ENCODE data around the gene PTGFRN.

Gene PTGFRN

DNA sequence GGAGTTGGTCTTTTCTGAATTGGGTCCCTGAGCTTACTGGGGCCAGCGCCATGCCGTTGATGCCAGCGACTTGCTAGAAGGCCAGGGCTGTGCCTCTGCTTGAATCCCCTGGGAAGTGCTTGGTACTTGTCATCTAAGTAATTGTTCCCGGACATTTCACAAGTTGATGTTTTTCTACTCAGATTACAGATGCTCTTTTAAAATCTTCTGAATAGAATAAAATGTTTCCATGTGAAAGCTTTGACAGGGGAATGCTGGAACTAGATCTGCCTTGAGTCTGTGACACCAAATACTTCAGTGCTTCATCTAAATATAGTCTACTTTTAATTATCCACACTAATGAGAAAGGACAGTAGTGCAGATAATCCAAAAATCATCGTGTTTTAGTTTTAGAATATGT is 38.3 kb downstream of the PTGFRN start:
- DNase-seq, result no peak
- Histone ChIP-seq H3K36me3 (peaks cover 2% of the 10 kb centered on the region; the same call in 1 of the 2 replicates), H3K4me1 (no peaks in the 10 kb centered on the region; the same call in none of the 2 replicates), H3K27me3 (no peaks in the 10 kb centered on the region), H3K4me3 (ENCODE audit: low read depth, low read length) (no peak overlapping the region), H3K9me3 (no peaks in the 10 kb centered on the region)
- TF ChIP-seq, protein P1, sequence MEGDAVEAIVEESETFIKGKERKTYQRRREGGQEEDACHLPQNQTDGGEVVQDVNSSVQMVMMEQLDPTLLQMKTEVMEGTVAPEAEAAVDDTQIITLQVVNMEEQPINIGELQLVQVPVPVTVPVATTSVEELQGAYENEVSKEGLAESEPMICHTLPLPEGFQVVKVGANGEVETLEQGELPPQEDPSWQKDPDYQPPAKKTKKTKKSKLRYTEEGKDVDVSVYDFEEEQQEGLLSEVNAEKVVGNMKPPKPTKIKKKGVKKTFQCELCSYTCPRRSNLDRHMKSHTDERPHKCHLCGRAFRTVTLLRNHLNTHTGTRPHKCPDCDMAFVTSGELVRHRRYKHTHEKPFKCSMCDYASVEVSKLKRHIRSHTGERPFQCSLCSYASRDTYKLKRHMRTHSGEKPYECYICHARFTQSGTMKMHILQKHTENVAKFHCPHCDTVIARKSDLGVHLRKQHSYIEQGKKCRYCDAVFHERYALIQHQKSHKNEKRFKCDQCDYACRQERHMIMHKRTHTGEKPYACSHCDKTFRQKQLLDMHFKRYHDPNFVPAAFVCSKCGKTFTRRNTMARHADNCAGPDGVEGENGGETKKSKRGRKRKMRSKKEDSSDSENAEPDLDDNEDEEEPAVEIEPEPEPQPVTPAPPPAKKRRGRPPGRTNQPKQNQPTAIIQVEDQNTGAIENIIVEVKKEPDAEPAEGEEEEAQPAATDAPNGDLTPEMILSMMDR (IDR thresholded peaks at IDR 0.05; ENCODE audit: low read depth, low read length), result no peak

DNA sequence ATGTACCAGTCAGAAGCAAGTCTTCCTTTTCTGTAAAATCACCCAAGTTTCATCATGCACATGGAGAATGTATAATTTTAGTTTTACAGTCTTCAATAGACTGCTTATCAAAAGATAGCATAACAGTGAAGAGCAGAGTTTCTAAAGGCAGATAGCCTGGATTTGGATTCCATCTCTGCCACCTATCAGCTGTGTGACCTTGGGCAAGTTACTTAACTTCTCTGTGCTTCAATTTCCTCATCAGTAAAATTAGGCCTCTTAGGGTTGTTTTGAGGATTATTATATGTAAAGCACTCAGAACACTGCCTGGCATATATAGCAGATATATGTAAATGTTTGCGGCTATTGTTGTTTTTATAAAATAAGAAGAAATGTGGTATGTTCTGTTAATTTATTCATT is 38.9 kb downstream of the PTGFRN start:
- no peaks in the 10 kb centered on the region; the same call in none of the 2 replicates for H3K4me1 ChIP-seq
- no peak overlapping the region for H3K4me3 ChIP-seq (ENCODE audit: low read depth, low read length)
- TF ChIP-seq, protein P1 (IDR thresholded peaks at IDR 0.05; ENCODE audit: low read depth, low read length), result no peak
- no peak for DNase-seq
- no peaks in the 10 kb centered on the region for H3K27me3 ChIP-seq
- H3K9me3 ChIP-seq, result no peaks in the 10 kb centered on the region
- peaks cover 2% of the 10 kb centered on the region; the same call in 1 of the 2 replicates for H3K36me3 ChIP-seq

DNA sequence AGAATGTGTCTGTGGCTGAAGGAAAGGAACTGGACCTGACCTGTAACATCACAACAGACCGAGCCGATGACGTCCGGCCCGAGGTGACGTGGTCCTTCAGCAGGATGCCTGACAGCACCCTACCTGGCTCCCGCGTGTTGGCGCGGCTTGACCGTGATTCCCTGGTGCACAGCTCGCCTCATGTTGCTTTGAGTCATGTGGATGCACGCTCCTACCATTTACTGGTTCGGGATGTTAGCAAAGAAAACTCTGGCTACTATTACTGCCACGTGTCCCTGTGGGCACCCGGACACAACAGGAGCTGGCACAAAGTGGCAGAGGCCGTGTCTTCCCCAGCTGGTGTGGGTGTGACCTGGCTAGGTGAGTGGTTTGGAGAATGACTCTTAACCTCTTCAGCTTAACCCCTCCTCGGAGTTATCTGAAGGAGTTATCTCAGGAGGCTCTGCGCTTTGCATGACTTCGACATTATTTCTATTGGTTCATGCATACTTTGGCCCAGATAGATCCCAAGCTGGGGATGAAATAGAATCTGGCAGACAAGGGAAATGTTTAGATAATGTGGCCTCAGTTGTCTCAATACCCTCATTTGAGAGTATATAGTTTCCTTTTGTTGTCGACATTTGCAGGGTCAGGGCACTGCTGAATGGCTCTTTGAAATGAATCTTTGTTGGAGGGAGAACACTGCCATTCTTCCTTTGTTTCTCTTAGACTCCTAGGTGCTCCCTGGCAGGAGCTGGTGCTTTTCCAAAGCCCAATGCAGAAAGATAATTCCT is 39.7 kb downstream of the PTGFRN start:
- peaks cover 2% of the 10 kb centered on the region; the same call in 1 of the 2 replicates for H3K36me3 ChIP-seq
- H3K27me3 ChIP-seq, result no peaks in the 10 kb centered on the region
- H3K4me3 ChIP-seq (ENCODE audit: low read depth, low read length), result no peak overlapping the region
- H3K9me3 ChIP-seq, result no peaks in the 10 kb centered on the region
- no peak for DNase-seq
- H3K4me1 ChIP-seq, result no peaks in the 10 kb centered on the region; the same call in none of the 2 replicates
- TF ChIP-seq, protein P1 (IDR thresholded peaks at IDR 0.05; ENCODE audit: low read depth, low read length), result no peak

DNA sequence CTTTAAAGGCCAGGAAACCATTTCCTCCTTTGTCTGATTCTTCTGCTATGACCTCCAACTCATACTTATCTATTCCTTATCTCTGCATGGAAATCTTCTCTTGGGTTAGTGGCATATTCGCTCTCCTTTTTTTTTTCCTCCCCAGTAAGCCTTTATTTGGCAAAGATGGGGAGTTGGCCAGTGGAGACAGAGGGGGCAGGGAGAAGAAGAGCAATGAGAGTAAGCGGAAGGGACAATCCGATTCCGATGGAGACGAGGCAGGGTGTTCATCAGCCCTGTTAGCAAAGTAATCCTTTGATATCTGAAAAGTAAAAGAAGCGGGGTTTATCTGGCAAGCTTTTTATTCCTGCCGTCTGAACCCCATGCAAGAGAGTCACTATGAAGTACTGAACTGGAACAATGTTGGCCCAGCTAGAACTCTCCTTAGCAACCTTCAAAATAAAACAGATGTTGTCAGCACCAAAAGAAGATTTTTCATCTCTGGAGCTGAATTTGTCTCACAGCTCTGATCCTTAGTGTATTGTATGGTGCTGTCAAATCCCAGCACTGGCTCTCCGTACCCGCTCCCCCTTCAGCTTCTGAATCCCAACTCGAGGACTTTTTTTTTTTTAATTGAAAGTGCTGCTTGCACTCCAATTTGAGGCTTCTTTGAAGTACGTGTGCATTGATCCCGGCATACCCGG is 40.9 kb downstream of the PTGFRN start:
- no peak overlapping the region for H3K4me3 ChIP-seq (ENCODE audit: low read depth, low read length)
- H3K9me3 ChIP-seq, result no peaks in the 10 kb centered on the region
- H3K36me3 ChIP-seq, result peaks cover 2% of the 10 kb centered on the region; the same call in 1 of the 2 replicates
- no peak for DNase-seq
- TF ChIP-seq, protein P1 (IDR thresholded peaks at IDR 0.05; ENCODE audit: low read depth, low read length), result no peak
- no peaks in the 10 kb centered on the region; the same call in none of the 2 replicates for H3K4me1 ChIP-seq
- no peaks in the 10 kb centered on the region for H3K27me3 ChIP-seq

DNA sequence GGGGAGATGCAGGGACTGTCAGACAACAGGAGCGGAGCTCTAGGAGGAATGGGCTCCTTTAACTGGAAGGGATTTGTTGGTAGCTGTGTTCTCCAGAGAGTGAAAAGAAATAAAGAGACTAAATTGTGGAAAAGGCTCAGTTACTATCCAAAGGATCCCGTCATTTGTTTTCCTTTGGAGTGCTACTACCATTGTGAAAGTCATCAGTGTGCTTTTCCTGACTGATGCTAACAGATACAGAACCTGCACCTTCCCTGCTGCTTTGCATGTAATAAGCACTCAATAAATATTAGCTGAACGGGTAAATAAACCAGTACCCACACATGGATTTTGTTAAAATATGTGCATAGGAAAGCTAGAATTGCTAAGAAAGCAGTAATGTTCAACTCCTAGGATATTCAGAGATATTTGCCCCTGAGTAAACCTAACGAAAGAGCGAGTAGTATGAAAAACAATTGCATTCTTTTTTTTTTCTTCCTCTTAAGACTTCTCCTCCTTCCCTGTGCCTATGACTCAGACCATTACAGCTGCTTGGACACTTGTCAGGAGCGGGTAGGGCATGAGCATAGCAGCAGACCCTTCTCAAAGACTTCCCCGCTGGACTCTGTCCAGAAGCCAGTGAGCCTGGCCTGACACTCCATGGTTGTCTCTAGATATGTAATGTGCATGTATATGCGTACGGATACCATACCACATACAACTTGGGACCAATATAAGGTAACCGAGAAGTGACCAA is 41.7 kb downstream of the PTGFRN start:
- DNase-seq, result no peak
- TF ChIP-seq, protein P1 (IDR thresholded peaks at IDR 0.05; ENCODE audit: low read depth, low read length), result no peak
- Histone ChIP-seq H3K27me3 (no peaks in the 10 kb centered on the region), H3K9me3 (no peaks in the 10 kb centered on the region), H3K4me3 (ENCODE audit: low read depth, low read length) (no peak overlapping the region), H3K4me1 (no peaks in the 10 kb centered on the region; the same call in none of the 2 replicates), H3K36me3 (peaks cover 2% of the 10 kb centered on the region; the same call in 1 of the 2 replicates)

Data from BE2C (cell line).